Muscle layer of duodenum (tissue), 2 donors: ENCODE results near the gene NGEF.

Experiments used
- H3K27ac ChIP-seq: one replicate; pipeline ENCODE4 v1.7.0; 2013; ENCODE audit warnings: mild to moderate bottlenecking, low read length
- H3K27me3 ChIP-seq: one replicate; pipeline ENCODE4 v1.7.0; 2013; ENCODE audit warnings: low read depth, mild to moderate bottlenecking, control low read depth, low read length
- H3K36me3 ChIP-seq, 2 donors: one replicate each; pipeline ENCODE4 v1.7.0; 2013; ENCODE audit warnings: low read length in 2 of 2, control low read depth in 1 of 2, mild to moderate bottlenecking in 1 of 2; ENCODE audit not compliant: insufficient read depth in 2 of 2, control insufficient read depth in 1 of 2
- H3K4me1 ChIP-seq, 2 donors: one replicate each; pipeline ENCODE4 v1.7.0; 2013; ENCODE audit warnings: low read length in 2 of 2, mild to moderate bottlenecking in 2 of 2, control low read depth in 1 of 2, moderate library complexity in 1 of 2; ENCODE audit not compliant: insufficient read depth in 2 of 2, control insufficient read depth in 1 of 2
- H3K4me3 ChIP-seq, 2 donors: one replicate each; pipeline ENCODE4 v1.7.0; 2013; ENCODE audit warnings: low read length in 2 of 2, low read depth in 1 of 2, mild to moderate bottlenecking in 1 of 2
- H3K9me3 ChIP-seq, 2 donors: one replicate each; pipeline ENCODE4 v1.7.0; 2013; ENCODE audit warnings: low read length in 2 of 2, control low read depth in 1 of 2, mild to moderate bottlenecking in 1 of 2; ENCODE audit not compliant: control insufficient read depth in 1 of 2
- donor health status: healthy.

NGEF gene, protein sequence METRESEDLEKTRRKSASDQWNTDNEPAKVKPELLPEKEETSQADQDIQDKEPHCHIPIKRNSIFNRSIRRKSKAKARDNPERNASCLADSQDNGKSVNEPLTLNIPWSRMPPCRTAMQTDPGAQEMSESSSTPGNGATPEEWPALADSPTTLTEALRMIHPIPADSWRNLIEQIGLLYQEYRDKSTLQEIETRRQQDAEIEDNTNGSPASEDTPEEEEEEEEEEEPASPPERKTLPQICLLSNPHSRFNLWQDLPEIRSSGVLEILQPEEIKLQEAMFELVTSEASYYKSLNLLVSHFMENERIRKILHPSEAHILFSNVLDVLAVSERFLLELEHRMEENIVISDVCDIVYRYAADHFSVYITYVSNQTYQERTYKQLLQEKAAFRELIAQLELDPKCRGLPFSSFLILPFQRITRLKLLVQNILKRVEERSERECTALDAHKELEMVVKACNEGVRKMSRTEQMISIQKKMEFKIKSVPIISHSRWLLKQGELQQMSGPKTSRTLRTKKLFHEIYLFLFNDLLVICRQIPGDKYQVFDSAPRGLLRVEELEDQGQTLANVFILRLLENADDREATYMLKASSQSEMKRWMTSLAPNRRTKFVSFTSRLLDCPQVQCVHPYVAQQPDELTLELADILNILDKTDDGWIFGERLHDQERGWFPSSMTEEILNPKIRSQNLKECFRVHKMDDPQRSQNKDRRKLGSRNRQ

DNA sequence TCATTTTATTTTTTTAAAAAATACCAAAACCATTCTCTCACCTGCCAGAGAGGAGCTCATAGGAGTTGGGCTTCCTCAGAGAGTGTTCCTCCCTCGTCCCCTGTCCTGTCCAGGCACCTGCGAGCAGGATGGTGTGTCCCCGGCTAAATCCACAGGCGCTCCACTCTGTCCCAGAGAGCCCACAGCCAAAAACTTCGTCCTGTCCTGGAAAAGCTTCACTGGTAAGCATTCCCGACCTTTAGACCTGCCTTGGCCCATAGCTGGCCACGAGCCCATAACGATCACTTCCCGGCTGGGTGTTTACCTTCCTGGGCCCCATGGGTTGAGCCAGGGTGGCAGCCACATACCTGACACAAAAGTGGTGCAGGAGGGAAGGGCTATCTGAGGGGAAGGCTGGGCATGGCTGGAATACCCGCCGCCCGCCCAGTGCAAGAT, at the start of gene NGEF:
Gene NGEF, minus strand, starts transcription at position 230 of the 435 bp plus-strand sequence. CDS start 38,366 bp downstream, outside the sequence.
- Histone ChIP-seq H3K9me3 (peaks cover 0 to 2% of the 10 kb centered on the region in 2 donors), H3K4me1 (no peaks in the 10 kb centered on the region), H3K4me3 (peak within 1 kb of the TSS in 1 of 2 donors; percentile 47), H3K27me3 (no peaks in the 10 kb centered on the region), H3K36me3 (no peaks in the 10 kb centered on the region), H3K27ac (peak within 1 kb of the TSS; percentile 71)

DNA sequence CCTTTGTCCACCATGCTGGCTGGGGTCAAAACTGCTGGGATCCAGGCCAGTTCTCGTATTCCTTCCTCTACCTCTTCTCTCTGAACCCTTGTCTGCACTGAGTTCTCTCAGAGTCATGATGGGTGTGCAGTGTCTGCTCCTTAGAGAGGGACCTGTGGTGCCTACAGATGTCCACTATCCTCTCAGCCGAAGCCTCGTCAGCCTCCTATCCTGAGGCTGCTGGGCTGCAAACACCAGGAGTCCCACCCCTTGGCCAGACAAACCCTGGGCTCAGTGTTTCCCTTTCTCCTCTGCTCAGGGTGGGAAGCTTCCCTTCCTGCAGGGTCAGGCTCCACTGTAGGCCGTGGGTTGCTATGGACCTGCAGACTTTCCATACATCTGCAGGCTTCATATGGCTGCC, 49.4 kb upstream of the NGEF start:
- H3K9me3 ChIP-seq = no peaks in the 10 kb centered on the region
- H3K27me3 ChIP-seq = no peaks in the 10 kb centered on the region
- H3K4me1 ChIP-seq = peaks cover 0 to 16% of the 10 kb centered on the region in 2 donors
- peak overlapping the region; percentile 41 to 62 for H3K4me3 ChIP-seq
- H3K27ac ChIP-seq = peak overlapping the region; percentile 34
- no peaks in the 10 kb centered on the region for H3K36me3 ChIP-seq

DNA sequence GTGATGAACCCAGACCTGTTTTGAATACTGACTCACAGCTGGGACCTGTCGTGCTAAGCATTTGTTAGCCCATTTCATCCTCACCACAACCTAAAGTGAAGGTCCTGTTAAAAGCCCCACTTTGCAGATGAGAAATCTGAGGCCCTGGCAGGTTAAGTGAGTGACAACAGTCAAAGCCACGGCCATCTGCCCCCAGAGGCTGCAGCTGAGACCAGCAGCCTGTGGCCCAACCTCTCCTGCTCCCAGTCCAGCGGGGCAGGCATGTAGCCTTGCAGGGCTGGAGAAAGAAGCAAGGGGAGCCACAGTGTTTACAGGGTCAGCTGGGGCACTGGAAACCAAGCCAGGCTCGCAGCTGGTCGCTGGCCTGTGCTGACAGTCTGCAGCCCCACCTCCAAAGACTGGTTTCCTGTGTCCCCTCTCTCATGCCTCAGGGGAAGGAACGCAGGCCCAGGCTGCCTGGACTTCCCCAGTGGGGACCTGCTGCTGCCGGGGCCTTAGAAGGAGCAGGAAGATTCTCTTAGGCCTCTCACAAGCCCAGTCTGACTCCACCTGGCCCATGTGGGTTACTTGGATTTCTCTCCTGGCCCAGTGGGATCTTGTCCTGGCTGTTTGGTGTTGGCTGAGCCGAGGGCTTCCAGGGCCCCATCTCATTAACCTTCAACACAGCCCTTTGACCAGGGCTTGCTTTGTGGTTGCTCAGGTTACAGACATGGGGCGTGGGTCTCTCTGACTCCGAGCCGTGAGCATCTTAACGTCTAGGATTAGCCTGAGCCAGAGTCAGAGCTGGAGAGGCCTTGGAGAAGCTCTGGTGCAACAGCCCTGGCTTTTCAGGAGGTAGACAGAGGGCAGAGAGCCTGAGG, 48.8 kb upstream of the NGEF start:
- peaks cover 0 to 16% of the 10 kb centered on the region in 2 donors for H3K4me1 ChIP-seq
- peak overlapping the region; percentile 85 for H3K27ac ChIP-seq
- H3K4me3 ChIP-seq = peak overlapping the region; percentile 62 to 71
- H3K27me3 ChIP-seq = no peaks in the 10 kb centered on the region
- no peaks in the 10 kb centered on the region for H3K36me3 ChIP-seq
- no peaks in the 10 kb centered on the region for H3K9me3 ChIP-seq

DNA sequence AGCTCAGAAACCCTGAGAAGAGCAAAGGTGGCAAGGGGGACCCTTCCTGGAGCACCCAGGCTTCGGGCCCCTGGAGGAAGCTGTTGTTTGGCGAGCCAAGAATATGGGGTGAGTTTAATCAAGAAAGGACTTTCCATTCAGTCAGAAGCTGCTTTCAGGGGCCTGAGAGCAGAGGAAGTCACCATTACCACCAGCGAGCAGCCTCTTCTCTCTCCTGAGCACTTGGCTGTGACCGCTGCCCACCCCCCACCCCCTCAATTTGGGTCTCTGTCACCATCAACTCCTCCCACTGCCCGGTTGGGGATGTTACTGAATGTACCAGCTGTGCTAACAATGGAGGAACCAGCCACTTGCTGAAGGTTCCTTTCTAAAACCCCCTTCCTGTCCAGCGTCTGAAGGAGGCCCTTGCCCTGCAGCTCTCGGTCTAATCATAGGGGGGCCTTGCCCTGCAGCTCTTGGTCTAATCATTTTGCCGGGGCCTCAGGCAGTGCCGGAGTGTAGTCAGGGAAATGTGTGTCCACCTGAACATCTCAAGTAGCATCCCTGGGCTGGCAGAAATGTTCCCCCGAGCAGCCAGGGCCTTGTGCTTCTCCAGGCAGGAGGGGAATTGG, 48.0 kb upstream of the NGEF start:
- Histone ChIP-seq H3K9me3 (no peaks in the 10 kb centered on the region), H3K27ac (peak overlapping the region; percentile 85), H3K4me1 (peaks cover 0 to 16% of the 10 kb centered on the region in 2 donors), H3K36me3 (no peaks in the 10 kb centered on the region), H3K4me3 (peak overlapping the region; percentile 62 to 71), H3K27me3 (no peaks in the 10 kb centered on the region)

DNA sequence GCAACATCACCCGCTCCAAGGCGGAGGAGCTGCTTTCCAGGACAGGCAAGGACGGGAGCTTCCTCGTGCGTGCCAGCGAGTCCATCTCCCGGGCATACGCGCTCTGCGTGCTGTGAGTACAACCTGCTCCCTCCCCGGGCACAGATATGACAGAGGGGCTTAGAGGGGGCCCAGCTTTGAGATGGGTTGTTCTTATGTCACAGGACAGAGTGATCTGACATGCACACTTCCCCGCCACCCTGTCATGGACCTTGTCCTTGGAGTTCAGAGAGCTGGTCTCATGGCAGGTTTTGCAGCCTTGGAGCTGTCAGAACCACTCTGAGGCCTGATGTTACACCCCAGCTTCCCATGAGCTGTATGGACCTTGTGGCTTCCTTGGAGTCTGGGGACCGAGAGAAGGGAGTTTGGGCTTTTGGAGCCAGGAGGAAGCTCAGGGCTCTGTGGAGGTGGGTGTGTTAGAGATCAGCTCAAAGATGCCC, 47.5 kb upstream of the NGEF start:
- H3K4me1 ChIP-seq = peaks cover 0 to 16% of the 10 kb centered on the region in 2 donors
- H3K27me3 ChIP-seq = no peaks in the 10 kb centered on the region
- H3K9me3 ChIP-seq = no peaks in the 10 kb centered on the region
- H3K27ac ChIP-seq = peak overlapping the region; percentile 85
- H3K4me3 ChIP-seq = peak overlapping the region; percentile 62 to 71
- no peaks in the 10 kb centered on the region for H3K36me3 ChIP-seq

DNA sequence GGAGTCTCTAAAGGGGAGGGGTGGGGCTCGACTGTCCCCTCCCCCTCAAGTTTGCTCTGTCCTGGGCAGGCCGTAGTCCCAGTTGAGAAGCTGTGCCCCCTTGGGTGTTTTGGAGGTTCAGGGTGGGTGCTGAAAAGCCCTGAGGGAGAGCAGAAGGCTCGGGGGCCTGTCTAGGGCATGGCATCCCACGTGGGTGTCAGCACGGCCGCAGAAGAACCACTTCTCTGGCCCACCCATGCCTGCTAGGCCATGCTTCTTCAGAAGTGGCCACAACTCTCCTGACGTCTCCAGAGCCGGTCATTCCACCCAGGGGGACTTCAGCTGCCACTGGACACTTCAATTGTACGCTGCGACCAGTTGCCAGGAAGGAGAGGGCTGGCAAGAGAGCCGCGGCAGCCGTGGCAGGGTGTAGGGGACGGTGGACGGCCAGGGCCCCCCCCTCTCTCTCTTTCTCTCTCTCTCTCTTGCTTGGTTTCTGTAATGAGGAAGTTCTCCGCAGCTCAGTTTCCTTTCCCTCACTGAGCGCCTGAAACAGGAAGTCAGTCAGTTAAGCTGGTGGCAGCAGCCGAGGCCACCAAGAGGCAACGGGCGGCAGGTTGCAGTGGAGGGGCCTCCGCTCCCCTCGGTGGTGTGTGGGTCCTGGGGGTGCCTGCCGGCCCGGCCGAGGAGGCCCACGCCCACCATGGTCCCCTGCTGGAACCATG, 46.9 kb upstream of the NGEF start, which contains the start of gene INPP5D:
Gene INPP5D, plus strand, starts transcription at position 546 of the 704 bp plus-strand sequence. Its CDS starts 137 bp downstream, at position 683.
- H3K27ac ChIP-seq = peak within 1 kb of the TSS; percentile 85
- H3K36me3 ChIP-seq = no peaks in the 10 kb centered on the region
- H3K4me3 ChIP-seq = peak within 1 kb of the TSS; percentile 62 to 71
- H3K9me3 ChIP-seq = no peaks in the 10 kb centered on the region
- H3K4me1 ChIP-seq = peaks cover 0 to 16% of the 10 kb centered on the region in 2 donors
- no peaks in the 10 kb centered on the region for H3K27me3 ChIP-seq

DNA sequence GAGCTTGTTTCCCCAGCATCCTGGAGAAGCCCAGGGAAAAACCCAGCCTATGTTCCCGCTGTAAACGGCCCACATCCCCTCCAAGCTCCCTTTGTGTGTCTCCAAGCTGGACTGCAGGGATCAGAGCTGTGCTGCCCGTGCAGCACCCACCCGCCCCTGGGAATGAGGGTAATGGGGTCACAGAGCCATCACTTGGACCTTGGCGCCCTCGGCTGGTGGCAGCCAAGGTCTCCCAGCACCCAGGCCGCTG, 46.4 kb upstream of the NGEF start:
- no peaks in the 10 kb centered on the region for H3K27me3 ChIP-seq
- no peak overlapping the region for H3K4me3 ChIP-seq
- H3K4me1 ChIP-seq = peaks cover 0 to 16% of the 10 kb centered on the region in 2 donors
- no peaks in the 10 kb centered on the region for H3K36me3 ChIP-seq
- peak overlapping the region; percentile 85 for H3K27ac ChIP-seq
- no peaks in the 10 kb centered on the region for H3K9me3 ChIP-seq

DNA sequence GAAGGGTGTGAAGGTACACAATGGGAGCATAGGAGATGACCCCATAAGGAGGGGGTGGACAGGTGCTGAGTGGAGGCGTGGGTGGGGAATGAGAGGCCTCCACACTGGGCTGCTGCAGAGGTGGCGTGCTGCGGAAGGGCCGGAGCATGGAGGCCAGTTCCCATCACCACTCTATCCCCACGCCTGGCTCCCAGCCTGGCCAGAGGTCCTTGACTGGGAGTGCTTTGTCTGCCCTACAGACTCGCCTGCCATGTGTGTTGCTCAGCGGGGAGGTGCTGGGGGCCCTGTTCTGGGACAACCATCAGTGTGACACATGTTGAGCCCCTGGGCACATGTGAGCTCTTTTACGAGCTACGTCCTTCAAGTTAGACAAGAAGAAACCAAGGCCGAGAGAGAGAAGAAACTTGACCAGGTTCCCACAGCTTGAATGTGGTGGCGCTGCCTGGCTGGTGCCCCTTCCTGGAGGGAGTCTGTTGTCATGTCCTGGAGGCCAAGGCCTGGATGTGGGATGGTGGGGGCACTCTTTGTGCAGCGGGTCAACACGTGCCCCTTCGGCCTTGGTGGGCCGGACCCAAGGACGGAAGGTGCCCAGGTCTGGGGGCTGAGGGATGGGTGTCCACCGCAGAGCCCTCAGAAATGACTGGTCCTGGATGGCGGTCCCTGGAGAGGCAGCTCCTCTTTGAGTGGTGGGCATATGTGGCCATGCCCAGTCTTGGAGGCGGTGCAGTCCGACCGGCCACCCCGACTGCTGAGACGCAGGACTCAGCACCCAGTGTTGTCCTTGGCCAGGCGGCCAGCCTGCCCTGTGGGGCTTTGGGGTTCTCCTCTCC, 45.9 kb upstream of the NGEF start:
- no peaks in the 10 kb centered on the region for H3K9me3 ChIP-seq
- H3K4me1 ChIP-seq = peaks cover 0 to 17% of the 10 kb centered on the region in 2 donors
- H3K36me3 ChIP-seq = no peaks in the 10 kb centered on the region
- H3K27ac ChIP-seq = no peak overlapping the region
- H3K4me3 ChIP-seq = no peak overlapping the region
- H3K27me3 ChIP-seq = no peaks in the 10 kb centered on the region

DNA sequence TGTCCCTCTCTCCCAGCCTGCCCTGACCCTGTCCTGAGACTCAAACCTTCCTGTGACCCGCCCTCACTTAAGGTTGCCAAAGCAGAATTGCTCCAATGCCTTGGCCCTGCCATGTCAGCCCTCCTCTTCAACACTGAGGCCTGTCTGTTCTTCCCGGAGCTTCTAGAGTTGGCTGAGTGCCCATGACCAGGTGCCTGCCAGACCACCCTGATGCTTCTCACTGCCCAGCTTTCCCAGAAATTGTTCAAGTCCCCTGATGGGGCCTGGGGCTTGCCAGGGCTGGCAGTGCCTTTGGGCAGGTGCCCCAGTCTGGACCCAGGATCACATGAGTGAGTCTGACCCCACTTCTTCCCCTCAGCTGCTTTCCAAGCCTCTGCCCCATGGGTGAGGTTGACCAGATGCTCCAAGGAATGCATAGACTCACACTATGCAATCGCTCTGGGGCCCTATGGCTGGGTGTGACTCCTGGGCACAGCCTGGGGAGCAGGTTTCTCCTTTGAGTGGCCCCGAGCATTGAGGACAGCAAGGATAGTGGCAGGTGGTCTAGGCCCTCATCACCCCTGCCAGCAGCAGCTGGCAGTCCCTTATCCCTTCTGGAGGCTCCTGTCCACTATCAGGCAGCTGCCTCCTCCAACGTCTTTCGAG, 44.0 kb upstream of the NGEF start:
- H3K4me1 ChIP-seq = peaks cover 0 to 11% of the 10 kb centered on the region in 2 donors
- no peaks in the 10 kb centered on the region for H3K36me3 ChIP-seq
- no peak overlapping the region for H3K4me3 ChIP-seq
- H3K9me3 ChIP-seq = no peaks in the 10 kb centered on the region
- H3K27ac ChIP-seq = no peak overlapping the region
- H3K27me3 ChIP-seq = no peaks in the 10 kb centered on the region
